Caco-2 (cell line): ENCODE data around the gene COL24A1. TPM values are rescaled to one million over a fixed set of nuclear protein-coding genes. Genes with fewer than 3 reads are reported as not detected.

Experiments used
- BruUV-seq: library from RNA; stranded (reverse); fragments of 400-500 nt; replicated peaks from 2 replicates; lab custom pipeline; 2021; lab: Mats Ljungman, UMichigan
- CTCF ChIA-PET: fragments of 300-600 bp; sonication (Branson Sonifier 250); formaldehyde crosslinking; loops from one replicate; lab custom pipeline; 2022; ENCODE audit warnings: antibody characterized with exemption; lab: Charles Lee
- POLR2A ChIA-PET: fragments of 300-600 bp; sonication (Branson Sonifier 250); formaldehyde crosslinking; loops from one replicate; lab custom pipeline; 2022; ENCODE audit warnings: antibody characterized with exemption; lab: Charles Lee
- DNase-seq, 2 experiments: peaks; one replicate each; pipeline versions ENCODE4 v3.0.0 to v3.0.0-alpha.2; 2020 to 2022
- H3K27me3 ChIP-seq: replicated peaks from 2 replicates; pipeline ENCODE4 v1.6.0; 2011; ENCODE audit warnings: low read length; ENCODE audit not compliant: control insufficient read depth, insufficient read depth
- H3K36me3 ChIP-seq: 2 replicates; pipeline ENCODE4 v1.5.1; 2011; ENCODE audit warnings: low read length; ENCODE audit not compliant: control insufficient read depth, insufficient read depth
- H3K4me1 ChIP-seq: fragments of 250-450 bp; sonication (Bioruptor Pico); 2 replicates; pipeline ENCODE4 v1.5.1; 2020; ENCODE audit warnings: mild to moderate bottlenecking
- H3K4me3 ChIP-seq: 2 replicates; pipeline ENCODE4 v1.5.1; 2011; ENCODE audit warnings: low read depth, mild to moderate bottlenecking, control low read depth, low read length
- H3K9me3 ChIP-seq: fragments of 250-450 bp; sonication (Bioruptor Pico); 2 replicates; pipeline ENCODE4 v1.5.1; 2020; ENCODE audit warnings: mild to moderate bottlenecking, moderate library complexity
- H3K27ac Mint-ChIP-seq: one replicate; pipeline ENCODE4 v1.8.0; 2022; ENCODE audit warnings: mixed read lengths; ENCODE audit not compliant: unreplicated experiment
- H3K27me3 Mint-ChIP-seq: one replicate; pipeline ENCODE4 v1.8.0; 2022; ENCODE audit warnings: mixed read lengths; ENCODE audit not compliant: insufficient read depth, unreplicated experiment
- H3K36me3 Mint-ChIP-seq: one replicate; pipeline ENCODE4 v1.8.0; 2022; ENCODE audit warnings: mild to moderate bottlenecking, mixed read lengths; ENCODE audit not compliant: insufficient read depth, unreplicated experiment
- H3K4me1 Mint-ChIP-seq: one replicate; pipeline ENCODE4 v1.8.0; 2022; ENCODE audit warnings: low read depth, mixed read lengths; ENCODE audit not compliant: unreplicated experiment
- H3K4me3 Mint-ChIP-seq: one replicate; pipeline ENCODE4 v1.8.0; 2022; ENCODE audit warnings: mild to moderate bottlenecking, moderate library complexity, mixed read lengths; ENCODE audit not compliant: unreplicated experiment
- H3K9me3 Mint-ChIP-seq: one replicate; pipeline ENCODE4 v1.8.0; 2022; ENCODE audit warnings: mixed read lengths; ENCODE audit not compliant: unreplicated experiment
- CTCF ChIP-seq, 2 experiments: fragments of 200-600 bp in 1 of 2; IDR thresholded peaks; 1 replicate in 1 of 2; 2 replicates in 1 of 2; pipeline versions ENCODE4 v1.5.1 to v1.8.0; 2011 to 2022; ENCODE audit warnings: antibody characterized with exemption in 1 of 2, control low read depth in 1 of 2, inconsistent platforms in 1 of 2, low read depth in 1 of 2, low read length in 1 of 2, mild to moderate bottlenecking in 1 of 2, moderate library complexity in 1 of 2; ENCODE audit not compliant: insufficient read depth in 1 of 2, severe bottlenecking in 1 of 2, unreplicated experiment in 1 of 2
- intact Hi-C: fragments of 100-400 bp; cut with micrococcal nuclease; formaldehyde crosslinking; loops from one replicate; pipeline ENCODE4 v1.10.0; 2022; ENCODE audit not compliant: unreplicated experiment
- total RNA-seq: library from RNA; stranded (reverse); gene quantifications from 2 replicates; pipeline ENCODE4 v1.2.3, GENCODE V29; 2022

Gene COL24A1
- total RNA-seq, 1 experiment from 2014 or later = 0.07 TPM

- BruUV-seq = no TSS peak
- H3K4me3 Mint-ChIP-seq = no peak overlapping the region
- no peak for TF ChIP-seq CTCF (IDR thresholded peaks at IDR 0.05; ENCODE audit: insufficient read depth in 1 of 2, low read depth in 1 of 2, low read length in 1 of 2, severe bottlenecking in 1 of 2, unreplicated experiment in 1 of 2)
Measured at GRCh38 chr1:86155051-86155806, 1.3 kb downstream of the COL24A1 start.

GRCh38 chr1:86154571-86155050 is 2.0 kb downstream of the COL24A1 start:
- BruUV-seq = no TSS peak
- no peaks in the 10 kb centered on the region for H3K36me3 ChIP-seq
- no peak for TF ChIP-seq CTCF (IDR thresholded peaks at IDR 0.05; ENCODE audit: insufficient read depth in 1 of 2, low read depth in 1 of 2, low read length in 1 of 2, severe bottlenecking in 1 of 2, unreplicated experiment in 1 of 2)
- H3K4me1 ChIP-seq = no peaks in the 10 kb centered on the region
- H3K9me3 Mint-ChIP-seq = no peaks in the 10 kb centered on the region
- H3K9me3 ChIP-seq = no peaks in the 10 kb centered on the region
- H3K4me3 Mint-ChIP-seq = no peak overlapping the region
- no peak overlapping the region for H3K4me3 ChIP-seq
- intact Hi-C loops = no loop called here
- no peaks in the 10 kb centered on the region for H3K4me1 Mint-ChIP-seq
- DNase-seq = no peak
- H3K36me3 Mint-ChIP-seq = no peaks in the 10 kb centered on the region
- ChIA-PET CTCF (no interaction called here), POLR2A (no interaction called here)
- peaks cover 6% of the 10 kb centered on the region for H3K27me3 Mint-ChIP-seq
- H3K27ac Mint-ChIP-seq = no peak overlapping the region
- no peaks in the 10 kb centered on the region for H3K27me3 ChIP-seq

More at GRCh38 chr1:86155051-86155806, 1.3 kb downstream of the COL24A1 start:
- H3K4me1 ChIP-seq = no peaks in the 10 kb centered on the region
- H3K36me3 Mint-ChIP-seq = no peaks in the 10 kb centered on the region
- no peaks in the 10 kb centered on the region for H3K9me3 Mint-ChIP-seq
- ChIA-PET CTCF (no interaction called here), POLR2A (no interaction called here)
- no peak for DNase-seq
- intact Hi-C loops = no loop called here
- no peaks in the 10 kb centered on the region for H3K27me3 ChIP-seq
- H3K36me3 ChIP-seq = no peaks in the 10 kb centered on the region
- no peak overlapping the region for H3K4me3 ChIP-seq
- no peaks in the 10 kb centered on the region for H3K4me1 Mint-ChIP-seq
- H3K27ac Mint-ChIP-seq = no peak overlapping the region
- H3K9me3 ChIP-seq = no peaks in the 10 kb centered on the region
- peaks cover 6% of the 10 kb centered on the region for H3K27me3 Mint-ChIP-seq

GRCh38 chr1:86153836-86154235 is 2.7 kb downstream of the COL24A1 start:
- Mint-ChIP-seq H3K9me3 (no peaks in the 10 kb centered on the region), H3K4me1 (no peaks in the 10 kb centered on the region), H3K27ac (no peak overlapping the region), H3K27me3 (peaks cover 4% of the 10 kb centered on the region), H3K36me3 (no peaks in the 10 kb centered on the region), H3K4me3 (no peak overlapping the region)
- no TSS peak for BruUV-seq
- no peaks in the 10 kb centered on the region for H3K36me3 ChIP-seq
- intact Hi-C loops = no loop called here
- no peak for DNase-seq
- POLR2A ChIA-PET = no interaction called here
- TF ChIP-seq CTCF (IDR thresholded peaks at IDR 0.05; ENCODE audit: insufficient read depth in 1 of 2, low read depth in 1 of 2, low read length in 1 of 2, severe bottlenecking in 1 of 2, unreplicated experiment in 1 of 2) = no peak
- CTCF ChIA-PET = no interaction called here
- H3K9me3 ChIP-seq = no peaks in the 10 kb centered on the region
- H3K4me1 ChIP-seq = no peaks in the 10 kb centered on the region
- no peaks in the 10 kb centered on the region for H3K27me3 ChIP-seq
- H3K4me3 ChIP-seq = no peak overlapping the region
